ENCODE results near the gene RBSN. TPM values are rescaled to one million over a fixed set of nuclear protein-coding genes. Genes with fewer than 3 reads are reported as not detected.

The RBSN gene
- total RNA-seq, 4 donors from 2014 or later, result 45.0 to 56.1 (median 52.0) TPM

GRCh38 chr3:15121936-15122335, 23.0 kb upstream of the RBSN start:
- Histone ChIP-seq H3K4me1 (peaks cover 5 to 10% of the 10 kb centered on the region in 2 donors), H3K4me3 (replicated peaks in 1 of 3) (no peak overlapping the region), H3K36me3 (no peaks in the 10 kb centered on the region), H3K27me3 (no peaks in the 10 kb centered on the region), H3K27ac (no peak overlapping the region), H3K9me3 (no peaks in the 10 kb centered on the region)
- TF ChIP-seq POLR2A (IDR thresholded peaks at IDR 0.05), result no peak
- TF ChIP-seq CTCF (IDR thresholded peaks at IDR 0.05), result no peak
- intact Hi-C loops (cut with DNase I), result no loop called here
- no peak for DNase-seq
- 83 to 85% methylated on average over 3 of the region's 3 CpGs for WGBS, 2 donors

- 12 to 13% methylated on average over 2 of the region's 2 CpGs for WGBS, 2 donors
- Histone ChIP-seq H3K4me1 (peaks cover 5 to 10% of the 10 kb centered on the region in 2 donors), H3K27ac (no peak overlapping the region), H3K4me3 (replicated peaks in 1 of 3) (no peak overlapping the region), H3K9me3 (no peaks in the 10 kb centered on the region), H3K36me3 (no peaks in the 10 kb centered on the region), H3K27me3 (no peaks in the 10 kb centered on the region)
- no peak for TF ChIP-seq POLR2A (IDR thresholded peaks at IDR 0.05)
- TF ChIP-seq CTCF (IDR thresholded peaks at IDR 0.05), result no peak
- intact Hi-C loops (cut with DNase I), result no loop called here
- no peak for DNase-seq
Observed at GRCh38 chr3:15120986-15121385, 22.0 kb upstream of the RBSN start.

- Histone ChIP-seq H3K4me3 (replicated peaks in 1 of 3) (no peak overlapping the region), H3K36me3 (no peaks in the 10 kb centered on the region), H3K4me1 (peaks cover 5 to 10% of the 10 kb centered on the region in 2 donors), H3K9me3 (no peaks in the 10 kb centered on the region), H3K27ac (no peak overlapping the region), H3K27me3 (no peaks in the 10 kb centered on the region)
- TF ChIP-seq CTCF (IDR thresholded peaks at IDR 0.05), result no peak
- TF ChIP-seq POLR2A (IDR thresholded peaks at IDR 0.05), result no peak
- WGBS, 2 donors, result 78 to 83% methylated on average over 2 to 3 of the region's 3 CpGs
- no peak for DNase-seq
- intact Hi-C loops (cut with DNase I), result loop anchor here (10.0 kb wide), 1 partner anchor 298 kb away; no protein-coding TSS in a partner anchor
Observed at GRCh38 chr3:15117011-15117410, 18.1 kb upstream of the RBSN start.

DNA sequence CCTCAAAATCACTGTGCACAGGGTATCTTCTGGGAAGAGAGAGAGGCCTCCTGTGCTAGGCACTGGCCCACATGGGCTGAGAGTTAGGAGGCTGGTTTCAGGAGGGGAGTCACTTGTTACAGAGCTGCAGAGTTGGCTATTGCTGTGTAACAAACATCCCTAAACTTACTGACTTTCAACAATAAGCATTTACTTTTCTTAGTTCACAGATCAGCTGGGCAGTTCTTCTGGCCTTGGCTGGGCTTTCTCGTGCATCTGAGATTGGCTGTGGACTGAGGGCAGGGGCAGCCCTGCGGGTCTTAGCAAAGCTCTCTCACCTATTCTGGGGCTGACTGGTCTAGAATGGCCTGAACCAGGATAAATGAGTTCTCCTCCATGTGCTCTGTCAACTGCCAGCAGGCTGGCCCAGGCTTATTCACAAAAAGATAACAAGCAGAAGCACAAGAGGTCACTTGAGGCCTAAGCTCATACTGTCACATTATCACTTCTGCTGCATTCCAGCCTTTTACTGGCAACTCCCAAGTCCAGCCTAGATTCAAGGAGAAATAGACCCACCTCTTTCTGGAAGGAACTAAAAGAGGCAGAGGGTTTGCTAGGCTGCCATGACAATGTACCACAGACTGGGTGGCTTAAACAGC, 17.2 kb upstream of the RBSN start:
- no peaks in the 10 kb centered on the region for H3K9me3 ChIP-seq
- peaks cover 3 to 9% of the 10 kb centered on the region in 2 donors for H3K4me1 ChIP-seq
- intact Hi-C loops (cut with DNase I), result loop anchor here (10.0 kb wide), 1 partner anchor 299 kb away; no protein-coding TSS in a partner anchor
- 90 to 94% methylated on average over 2 of the region's 2 CpGs for WGBS, 2 donors
- no peaks in the 10 kb centered on the region for H3K27me3 ChIP-seq
- no peak overlapping the region for H3K27ac ChIP-seq
- no peaks in the 10 kb centered on the region for H3K36me3 ChIP-seq
- H3K4me3 ChIP-seq (replicated peaks in 1 of 3), result no peak overlapping the region
- DNase-seq, result no peak
- TF ChIP-seq CTCF (IDR thresholded peaks at IDR 0.05) (no peak), POLR2A (IDR thresholded peaks at IDR 0.05) (no peak)

GRCh38 chr3:15114466-15115358, 15.8 kb upstream of the RBSN start:
- no peak for DNase-seq
- intact Hi-C loops (cut with DNase I), result loop anchor here (10.0 kb wide), 1 partner anchor 300 kb away; no protein-coding TSS in a partner anchor
- H3K36me3 ChIP-seq, result no peaks in the 10 kb centered on the region
- H3K27ac ChIP-seq, result no peak overlapping the region
- no peak overlapping the region for H3K4me3 ChIP-seq (replicated peaks in 1 of 3)
- no peaks in the 10 kb centered on the region for H3K27me3 ChIP-seq
- no peaks in the 10 kb centered on the region for H3K9me3 ChIP-seq
- WGBS, 2 donors, result 63 to 73% methylated on average over 10 of the region's 10 CpGs
- no peak for TF ChIP-seq POLR2A (IDR thresholded peaks at IDR 0.05)
- no peak for TF ChIP-seq CTCF (IDR thresholded peaks at IDR 0.05)
- no peaks in the 10 kb centered on the region for H3K4me1 ChIP-seq
